Femur (tissue), 1 donor: Measurements from ENCODE around the gene USP24.

Experiments
- DNase-seq: peaks from one replicate; pipeline ENCODE4 v3.0.0-alpha.2; 2017

USP24 gene

GRCh38 chr1:55018395-55018794 lies 196.8 kb downstream of the USP24 start:
- DNase-seq = no peak
